ENCODE results near the gene SCNN1G. TPM values are rescaled to one million over a fixed set of nuclear protein-coding genes. Genes with fewer than 3 reads are reported as not detected.

Gene SCNN1G
- total RNA-seq, 4 donors from 2014 or later = 0.06 to 0.34 TPM; not detected in 2

DNA sequence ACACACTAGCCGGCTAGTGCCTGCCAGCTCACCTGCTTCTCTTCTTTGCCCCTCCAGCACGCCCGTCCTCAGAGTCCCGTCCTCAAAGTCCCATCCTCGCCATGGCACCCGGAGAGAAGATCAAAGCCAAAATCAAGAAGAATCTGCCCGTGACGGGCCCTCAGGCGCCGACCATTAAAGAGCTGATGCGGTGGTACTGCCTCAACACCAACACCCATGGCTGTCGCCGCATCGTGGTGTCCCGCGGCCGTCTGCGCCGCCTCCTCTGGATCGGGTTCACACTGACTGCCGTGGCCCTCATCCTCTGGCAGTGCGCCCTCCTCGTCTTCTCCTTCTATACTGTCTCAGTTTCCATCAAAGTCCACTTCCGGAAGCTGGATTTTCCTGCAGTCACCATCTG lies 3.6 kb downstream of the SCNN1G start:
- TF ChIP-seq, protein P1, sequence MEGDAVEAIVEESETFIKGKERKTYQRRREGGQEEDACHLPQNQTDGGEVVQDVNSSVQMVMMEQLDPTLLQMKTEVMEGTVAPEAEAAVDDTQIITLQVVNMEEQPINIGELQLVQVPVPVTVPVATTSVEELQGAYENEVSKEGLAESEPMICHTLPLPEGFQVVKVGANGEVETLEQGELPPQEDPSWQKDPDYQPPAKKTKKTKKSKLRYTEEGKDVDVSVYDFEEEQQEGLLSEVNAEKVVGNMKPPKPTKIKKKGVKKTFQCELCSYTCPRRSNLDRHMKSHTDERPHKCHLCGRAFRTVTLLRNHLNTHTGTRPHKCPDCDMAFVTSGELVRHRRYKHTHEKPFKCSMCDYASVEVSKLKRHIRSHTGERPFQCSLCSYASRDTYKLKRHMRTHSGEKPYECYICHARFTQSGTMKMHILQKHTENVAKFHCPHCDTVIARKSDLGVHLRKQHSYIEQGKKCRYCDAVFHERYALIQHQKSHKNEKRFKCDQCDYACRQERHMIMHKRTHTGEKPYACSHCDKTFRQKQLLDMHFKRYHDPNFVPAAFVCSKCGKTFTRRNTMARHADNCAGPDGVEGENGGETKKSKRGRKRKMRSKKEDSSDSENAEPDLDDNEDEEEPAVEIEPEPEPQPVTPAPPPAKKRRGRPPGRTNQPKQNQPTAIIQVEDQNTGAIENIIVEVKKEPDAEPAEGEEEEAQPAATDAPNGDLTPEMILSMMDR (IDR thresholded peaks at IDR 0.05) = no peak
- TF ChIP-seq POLR2AphosphoS5 (IDR thresholded peaks at IDR 0.05) = no peak
- TF ChIP-seq POLR2A (IDR thresholded peaks at IDR 0.05; ENCODE audit: low read depth) = no peak
- no peak for TF ChIP-seq EP300 (IDR thresholded peaks at IDR 0.05)
- intact Hi-C loops (cut with DNase I) = no loop called here
- WGBS = 69% methylated on average over 24 of the region's 24 CpGs

DNA sequence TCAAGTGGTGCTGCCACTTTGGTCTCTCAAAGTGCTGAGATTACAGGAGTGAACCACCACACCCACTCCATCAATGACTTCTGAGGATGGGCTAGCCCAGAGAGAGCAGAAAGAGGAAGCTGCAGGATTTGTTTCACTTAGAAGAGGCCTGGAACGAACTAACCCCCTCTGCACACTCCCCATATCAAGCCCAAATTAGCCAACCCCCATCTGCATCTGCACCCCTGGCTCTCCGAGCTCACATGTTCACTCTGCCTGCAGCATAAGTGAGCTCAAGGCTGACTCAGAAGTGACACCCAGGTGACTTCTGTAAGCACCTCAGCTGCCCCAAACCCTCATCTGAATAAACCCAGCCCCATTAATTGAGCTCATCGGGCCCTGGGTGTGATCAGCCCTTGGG lies 4.8 kb downstream of the SCNN1G start:
- Histone ChIP-seq H3K4me3 (no peak overlapping the region), H3K9me3 (no peaks in the 10 kb centered on the region), H3K4me1 (peaks cover 10 to 13% (median 11%) of the 10 kb centered on the region in 4 donors), H3K27ac (replicated peaks in 1 of 4) (no peak overlapping the region), H3K36me3 (no peaks in the 10 kb centered on the region), H3K27me3 (peaks cover 15 to 47% (median 16%) of the 10 kb centered on the region in 4 donors)
- TF ChIP-seq, protein P1 (IDR thresholded peaks at IDR 0.05) = no peak
- TF ChIP-seq EP300 (IDR thresholded peaks at IDR 0.05) (no peak), POLR2AphosphoS5 (IDR thresholded peaks at IDR 0.05) (no peak), POLR2A (IDR thresholded peaks at IDR 0.05; ENCODE audit: low read depth) (no peak)
- no peak for DNase-seq (ENCODE audit: extremely low spot score)
- intact Hi-C loops (cut with DNase I) = no loop called here
- 54% methylated on average over 3 of the region's 3 CpGs for WGBS

More for the DNA sequence above, 3.6 kb downstream of the SCNN1G start:
- no peak overlapping the region for H3K27ac ChIP-seq (replicated peaks in 1 of 4)
- peaks cover 15 to 57% (median 18%) of the 10 kb centered on the region in 4 donors for H3K27me3 ChIP-seq
- no peaks in the 10 kb centered on the region for H3K9me3 ChIP-seq
- peaks cover 13 to 17% (median 15%) of the 10 kb centered on the region in 4 donors for H3K4me1 ChIP-seq
- DNase-seq (ENCODE audit: extremely low spot score) = no peak
- no peaks in the 10 kb centered on the region for H3K36me3 ChIP-seq
- no peak overlapping the region for H3K4me3 ChIP-seq

DNA sequence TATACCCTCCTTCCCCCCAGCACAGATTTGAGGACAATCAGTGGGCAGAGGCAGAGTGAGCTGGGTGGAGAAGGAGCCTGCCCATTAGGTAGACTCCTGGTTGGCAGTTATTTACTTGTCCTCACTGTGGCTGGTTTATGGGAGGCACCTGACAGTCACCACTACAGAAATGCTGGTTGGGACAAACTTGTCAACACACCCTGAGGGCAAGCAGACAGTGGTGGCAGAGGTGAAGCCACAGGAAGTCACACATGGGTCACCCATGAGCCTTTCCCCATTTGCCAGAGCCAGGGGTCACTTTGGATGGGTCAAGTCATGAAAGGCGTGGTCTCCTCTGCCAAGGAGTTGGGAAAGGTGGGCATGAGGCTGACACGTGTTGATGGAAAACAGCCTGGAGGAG lies 6.4 kb downstream of the SCNN1G start:
- 86% methylated on average over 1 of the region's 2 CpGs for WGBS
- DNase-seq (ENCODE audit: extremely low spot score) = no peak
- Histone ChIP-seq H3K36me3 (no peaks in the 10 kb centered on the region), H3K27me3 (peaks cover 0 to 31% (median 3%) of the 10 kb centered on the region in 4 donors), H3K4me3 (no peak overlapping the region), H3K9me3 (no peaks in the 10 kb centered on the region), H3K27ac (replicated peaks in 1 of 4) (no peak overlapping the region), H3K4me1 (no peaks in the 10 kb centered on the region)
- TF ChIP-seq, protein P1 (IDR thresholded peaks at IDR 0.05) = no peak
- intact Hi-C loops (cut with DNase I) = no loop called here

DNA sequence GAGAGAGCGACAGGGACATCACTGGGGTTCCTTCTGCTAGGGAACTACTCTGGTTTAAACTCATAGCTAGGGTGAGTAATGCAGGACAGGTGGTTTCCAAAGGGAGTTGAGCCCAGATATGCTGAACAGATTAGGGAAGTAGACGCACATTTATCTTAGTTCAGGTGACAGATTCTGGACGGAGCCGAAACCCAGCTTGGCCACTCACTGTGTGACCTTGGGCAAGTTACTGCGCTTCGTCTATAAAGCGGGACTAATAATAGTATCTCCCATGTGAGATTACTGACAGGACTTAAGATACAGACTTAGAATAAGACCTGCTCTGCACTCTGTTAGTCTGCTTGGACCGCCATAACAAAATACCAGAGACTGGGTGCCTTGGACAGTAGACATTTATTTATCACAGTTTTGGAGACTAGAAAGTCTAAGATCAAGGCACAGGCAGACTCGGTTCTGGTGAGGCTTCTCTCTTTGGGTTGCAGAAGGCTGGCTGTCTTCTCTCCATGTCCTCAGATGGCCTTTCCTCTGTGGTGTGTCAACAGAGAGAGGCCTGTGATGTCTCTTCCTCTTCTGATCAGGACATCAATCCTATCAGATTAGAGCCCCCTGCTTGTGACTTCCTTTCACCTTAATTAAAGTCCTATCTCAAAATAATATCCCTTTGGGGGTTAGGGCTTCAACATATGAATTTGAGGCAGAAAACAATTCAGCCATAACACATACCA lies 12.1 kb downstream of the SCNN1G start:
- H3K4me3 ChIP-seq = no peak overlapping the region
- H3K36me3 ChIP-seq = no peaks in the 10 kb centered on the region
- H3K4me1 ChIP-seq = peaks cover 12 to 21% (median 19%) of the 10 kb centered on the region in 4 donors
- intact Hi-C loops (cut with DNase I) = no loop called here
- TF ChIP-seq POLR2A (IDR thresholded peaks at IDR 0.05; ENCODE audit: low read depth) (no peak), POLR2AphosphoS5 (IDR thresholded peaks at IDR 0.05) (no peak), EP300 (IDR thresholded peaks at IDR 0.05) (no peak)
- TF ChIP-seq, protein P1 (IDR thresholded peaks at IDR 0.05) = no peak
- H3K27ac ChIP-seq (replicated peaks in 1 of 4) = no peak overlapping the region
- 65% methylated on average over 9 of the region's 9 CpGs for WGBS
- DNase-seq (ENCODE audit: extremely low spot score) = no peak
- no peaks in the 10 kb centered on the region for H3K27me3 ChIP-seq
- no peaks in the 10 kb centered on the region for H3K9me3 ChIP-seq

All from esophagus muscularis mucosa (tissue), 4 donors.